Activated naive CD4-positive, alpha-beta T cell treated with anti-CD3 and anti-CD28 coated beads, Interleukin-2, amount 50 U/mL, for 24 hours (primary cell): ENCODE data around the gene TNFAIP3.

ENCODE experiments used
- H3K27ac Mint-ChIP-seq: one replicate; pipeline ENCODE4 v1.8.0; 2021; ENCODE audit warnings: mild to moderate bottlenecking, mixed read lengths
- H3K27me3 Mint-ChIP-seq: one replicate; pipeline ENCODE4 v1.8.0; 2021; ENCODE audit warnings: mixed read lengths
- H3K36me3 Mint-ChIP-seq: one replicate; pipeline ENCODE4 v1.8.0; 2021; ENCODE audit warnings: mixed read lengths
- H3K4me1 Mint-ChIP-seq: one replicate; pipeline ENCODE4 v1.8.0; 2021; ENCODE audit warnings: mixed read lengths
- H3K4me3 Mint-ChIP-seq: one replicate; pipeline ENCODE4 v1.8.0; 2021; ENCODE audit warnings: mild to moderate bottlenecking, mixed read lengths
- H3K9me3 Mint-ChIP-seq: one replicate; pipeline ENCODE4 v1.8.0; 2021; ENCODE audit warnings: mixed read lengths

Gene TNFAIP3

GRCh38 chr6:137926207-137926731, 59.2 kb downstream of the TNFAIP3 start:
- peak overlapping the region; percentile 66 for H3K27ac Mint-ChIP-seq
- H3K4me1 Mint-ChIP-seq, result peaks cover 44% of the 10 kb centered on the region
- no peaks in the 10 kb centered on the region for H3K9me3 Mint-ChIP-seq
- no peaks in the 10 kb centered on the region for H3K36me3 Mint-ChIP-seq
- H3K4me3 Mint-ChIP-seq, result peak overlapping the region; percentile 34
- no peaks in the 10 kb centered on the region for H3K27me3 Mint-ChIP-seq

GRCh38 chr6:137926985-137927384, 59.9 kb downstream of the TNFAIP3 start:
- Mint-ChIP-seq H3K27ac (peak overlapping the region; percentile 95), H3K9me3 (no peaks in the 10 kb centered on the region), H3K4me1 (peaks cover 49% of the 10 kb centered on the region), H3K4me3 (peak overlapping the region; percentile 28), H3K27me3 (no peaks in the 10 kb centered on the region), H3K36me3 (no peaks in the 10 kb centered on the region)

GRCh38 chr6:137927777-137928218, 60.7 kb downstream of the TNFAIP3 start:
- H3K27me3 Mint-ChIP-seq, result no peaks in the 10 kb centered on the region
- no peaks in the 10 kb centered on the region for H3K36me3 Mint-ChIP-seq
- H3K27ac Mint-ChIP-seq, result peak overlapping the region; percentile 95
- peak overlapping the region; percentile 78 for H3K4me3 Mint-ChIP-seq
- peaks cover 50% of the 10 kb centered on the region for H3K4me1 Mint-ChIP-seq
- no peaks in the 10 kb centered on the region for H3K9me3 Mint-ChIP-seq

- H3K36me3 Mint-ChIP-seq, result no peaks in the 10 kb centered on the region
- peaks cover 51% of the 10 kb centered on the region for H3K4me1 Mint-ChIP-seq
- H3K27me3 Mint-ChIP-seq, result no peaks in the 10 kb centered on the region
- no peaks in the 10 kb centered on the region for H3K9me3 Mint-ChIP-seq
- peak overlapping the region; percentile 78 for H3K4me3 Mint-ChIP-seq
- H3K27ac Mint-ChIP-seq, result peak overlapping the region; percentile 95
Observed at GRCh38 chr6:137928286-137928685, 61.2 kb downstream of the TNFAIP3 start.

GRCh38 chr6:137931849-137932465, 64.9 kb downstream of the TNFAIP3 start:
- Mint-ChIP-seq H3K27ac (no peak overlapping the region), H3K36me3 (peaks cover 2% of the 10 kb centered on the region), H3K9me3 (no peaks in the 10 kb centered on the region), H3K27me3 (no peaks in the 10 kb centered on the region), H3K4me3 (no peak overlapping the region), H3K4me1 (peaks cover 44% of the 10 kb centered on the region)
